Measurements from ENCODE around the gene KCNJ12.

KCNJ12 gene

GRCh38 chr17:21365016-21365415 is 11.1 kb upstream of the KCNJ12 start:
- DNase-seq (ENCODE audit: extremely low read depth in 1 of 2, low read depth in 1 of 2): no peak

- no peak for DNase-seq (ENCODE audit: extremely low read depth in 1 of 2, low read depth in 1 of 2)
Observed at GRCh38 chr17:21368545-21369246, 7.5 kb upstream of the KCNJ12 start.

DNA sequence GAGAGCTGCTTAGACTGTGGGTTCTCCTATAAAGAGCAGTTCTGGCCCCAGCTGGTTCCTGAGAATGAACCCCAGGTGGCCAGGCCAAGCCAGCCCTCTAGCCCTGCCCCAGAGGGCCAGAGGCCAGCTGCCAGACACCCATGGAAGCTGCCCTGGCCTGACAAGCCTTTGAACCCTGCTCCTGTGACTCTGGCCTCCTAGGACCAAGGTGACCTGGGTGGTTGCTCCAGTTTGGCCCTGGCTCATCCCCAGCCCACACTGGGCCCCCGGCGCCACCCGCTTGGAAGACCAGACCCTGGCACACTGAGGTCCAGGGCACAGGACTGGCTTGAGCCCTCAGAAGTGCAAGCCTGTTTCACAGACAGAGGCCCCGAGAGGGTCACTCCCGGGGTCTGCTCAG is 6.8 kb upstream of the KCNJ12 start:
- no peak for DNase-seq (ENCODE audit: extremely low read depth in 1 of 2, low read depth in 1 of 2)

- no peak for DNase-seq (ENCODE audit: extremely low read depth in 1 of 2, low read depth in 1 of 2)
Observed at GRCh38 chr17:21370430-21370829, 5.7 kb upstream of the KCNJ12 start.

DNA sequence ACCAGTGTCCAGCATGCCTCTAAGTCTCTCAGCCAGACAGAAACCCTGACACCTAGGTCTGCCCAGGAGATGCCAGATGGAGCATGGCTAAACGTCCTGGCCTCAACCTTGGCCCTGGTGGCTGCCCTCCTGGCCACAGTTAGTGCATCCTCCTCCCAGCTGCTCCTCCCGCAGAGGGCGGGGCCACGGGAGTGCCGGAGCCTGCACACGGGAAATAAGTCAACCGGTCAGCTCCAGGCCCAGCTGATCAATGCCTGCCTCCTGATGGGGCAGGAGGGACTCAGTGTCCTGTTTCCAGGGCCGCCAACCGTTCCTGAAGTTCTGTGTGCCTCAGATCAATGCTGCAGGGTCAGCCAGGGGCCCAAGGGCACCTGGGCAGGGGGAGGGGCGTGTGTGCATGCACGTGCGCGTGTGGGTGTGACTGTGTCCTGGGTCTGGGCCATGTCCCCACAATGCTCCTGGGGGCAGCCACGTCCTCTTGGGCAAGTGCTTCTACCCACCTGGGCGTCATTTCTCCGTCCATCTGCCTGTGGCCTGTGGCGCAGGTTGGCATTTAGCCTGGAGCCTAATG is 4.6 kb upstream of the KCNJ12 start:
- DNase-seq (ENCODE audit: extremely low read depth in 1 of 2, low read depth in 1 of 2): no peak

- DNase-seq (ENCODE audit: extremely low read depth in 1 of 2, low read depth in 1 of 2): no peak
Observed at GRCh38 chr17:21372256-21372954, 3.8 kb upstream of the KCNJ12 start.

DNA sequence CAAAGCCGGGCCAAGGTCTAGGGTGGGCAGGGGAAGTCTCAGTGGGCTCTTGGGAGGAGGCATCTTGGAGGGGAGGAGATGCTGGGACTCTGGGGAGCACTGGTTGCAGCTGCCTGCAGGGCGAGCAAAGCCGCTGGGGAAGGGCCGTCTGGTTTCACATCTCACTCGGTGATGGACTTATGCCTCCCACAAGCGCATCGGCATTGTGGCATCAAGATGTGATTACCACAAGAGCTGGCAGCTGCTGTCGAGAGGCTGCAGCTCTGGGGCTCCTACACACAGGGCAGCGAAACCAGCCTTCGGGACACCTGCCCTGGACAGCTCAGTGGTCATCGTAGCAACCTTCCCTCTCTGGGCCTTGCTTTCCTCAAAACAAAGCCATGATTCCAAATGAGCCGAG is 3.1 kb upstream of the KCNJ12 start:
- no peak for DNase-seq (ENCODE audit: extremely low read depth in 1 of 2, low read depth in 1 of 2)

DNA sequence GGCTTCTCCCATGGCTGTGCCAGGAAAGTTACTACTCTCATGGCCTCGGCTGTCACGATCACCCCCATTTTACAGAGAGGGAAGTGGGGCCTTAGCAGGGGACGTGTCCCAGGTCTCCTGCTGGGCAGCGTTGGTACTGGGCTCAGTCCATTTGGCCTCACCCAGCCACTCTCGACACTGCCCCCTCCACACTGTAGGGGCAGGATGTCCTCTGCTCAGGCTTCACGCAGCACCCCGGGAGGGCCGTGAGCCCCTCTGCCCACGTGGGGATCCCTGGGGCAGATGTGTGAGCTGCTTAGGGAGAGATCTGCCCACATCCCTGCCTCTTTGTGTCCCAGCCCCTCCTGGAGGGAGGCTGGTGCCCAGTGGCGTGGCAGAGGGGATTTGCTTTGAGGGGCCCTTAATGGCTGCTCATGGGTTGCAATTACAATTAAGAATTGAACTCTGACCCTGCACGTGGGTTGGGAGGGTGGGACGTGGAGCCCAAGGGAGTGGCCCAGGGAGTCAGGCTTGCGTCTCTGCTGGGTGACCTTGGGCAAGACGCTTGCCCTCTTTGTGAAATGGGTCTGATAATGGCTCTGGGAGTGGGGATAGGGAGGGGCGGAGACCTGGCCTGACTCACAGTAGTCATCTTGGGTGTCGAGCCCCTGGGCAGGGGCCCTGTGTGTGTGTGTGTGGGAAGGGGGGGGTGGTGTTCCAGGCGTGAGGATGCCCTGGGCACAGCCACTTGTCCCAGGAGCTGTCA is 2.3 kb upstream of the KCNJ12 start:
- no peak for DNase-seq (ENCODE audit: extremely low read depth in 1 of 2, low read depth in 1 of 2)

- no peak for DNase-seq (ENCODE audit: extremely low read depth in 1 of 2, low read depth in 1 of 2)
Observed at GRCh38 chr17:21374441-21375161, 1.6 kb upstream of the KCNJ12 start.

GRCh38 chr17:21375162-21375560 is 996 bp upstream of the KCNJ12 start:
- DNase-seq (ENCODE audit: extremely low read depth in 1 of 2, low read depth in 1 of 2): no peak

GRCh38 chr17:21375757-21376080 is 438 bp upstream of the KCNJ12 start:
- no peak for DNase-seq (ENCODE audit: extremely low read depth in 1 of 2, low read depth in 1 of 2)

DNA sequence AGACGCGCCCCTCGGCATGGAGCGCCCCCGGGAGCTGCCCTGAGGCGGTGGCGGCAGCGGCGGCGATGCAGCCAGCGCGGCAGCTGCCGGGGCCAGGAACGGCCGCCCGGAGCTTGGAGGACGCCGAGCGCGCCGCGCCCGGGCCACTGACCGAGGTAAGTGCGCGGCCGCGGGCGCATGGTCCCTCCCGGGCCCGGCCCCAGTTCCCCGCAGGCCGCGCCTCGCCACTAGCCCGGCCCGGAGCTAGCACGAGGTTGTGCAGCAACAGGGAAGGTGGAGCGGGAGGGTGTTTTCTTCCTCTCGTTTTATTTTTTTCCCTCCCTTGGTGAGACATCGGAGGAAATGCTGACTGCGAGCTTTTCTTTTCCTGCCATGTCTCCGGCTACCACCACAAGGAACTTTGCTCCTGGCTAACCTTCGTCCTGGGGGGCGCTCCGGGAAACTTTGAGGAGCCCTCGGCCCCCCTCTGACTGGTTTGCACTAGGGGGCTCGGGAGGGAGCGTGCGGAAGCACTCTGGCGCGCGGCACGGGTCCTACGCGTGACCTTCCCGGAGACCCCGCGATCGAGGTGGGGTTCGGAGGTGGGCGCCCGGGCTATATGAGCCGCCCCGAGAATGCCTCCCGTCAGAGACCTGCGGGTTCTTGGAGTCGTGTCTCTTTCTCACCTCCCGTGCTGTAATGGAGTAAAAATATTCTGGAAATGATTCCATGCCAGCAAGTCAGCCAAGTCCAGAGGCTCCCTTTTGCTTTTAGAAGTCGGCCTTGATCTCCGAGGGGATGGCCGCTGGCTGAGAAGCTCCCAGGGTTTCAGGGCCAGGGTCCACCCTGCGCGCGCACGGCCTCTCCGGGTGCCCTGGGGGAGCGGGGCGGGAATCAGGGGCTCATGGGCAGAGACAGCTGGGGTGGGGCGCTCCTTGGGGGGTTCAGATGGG is 868 bp downstream of the KCNJ12 start:
- no peak for DNase-seq (ENCODE audit: extremely low read depth in 1 of 2, low read depth in 1 of 2)

DNA sequence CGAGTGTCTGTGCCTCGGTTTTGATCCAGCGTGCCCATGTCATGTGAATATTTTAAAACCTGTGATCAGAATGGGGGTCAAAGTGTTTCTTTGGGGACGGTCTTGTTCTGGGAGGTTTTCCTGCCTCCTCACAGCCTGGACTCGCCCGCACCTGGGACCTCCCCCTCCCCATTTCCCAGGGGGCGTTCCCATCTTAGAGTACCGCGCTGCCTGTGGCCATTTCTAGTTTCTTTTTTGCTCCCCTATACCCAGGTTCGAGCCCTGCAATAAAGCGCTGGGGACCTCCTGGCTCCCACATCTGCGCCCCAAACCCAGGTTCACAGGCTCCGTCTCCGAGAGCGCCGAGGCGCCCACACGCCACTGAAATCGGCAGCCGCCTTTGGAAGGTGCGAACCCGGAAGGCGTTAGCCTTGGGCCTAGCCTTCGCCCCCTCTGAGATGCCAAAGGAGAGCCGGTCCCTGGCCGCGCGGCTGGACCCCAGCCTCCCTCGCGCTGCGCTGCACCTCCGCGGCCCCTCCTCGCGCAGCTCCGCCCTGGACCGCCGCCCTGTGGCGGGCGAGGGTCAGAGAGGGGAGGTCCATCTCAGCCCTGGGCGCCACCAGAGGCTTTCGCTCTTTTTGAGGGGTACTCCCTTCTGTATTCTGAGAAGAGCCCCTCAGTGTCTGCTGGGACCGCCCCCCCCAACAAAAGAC is 1.7 kb downstream of the KCNJ12 start:
- no peak for DNase-seq (ENCODE audit: extremely low read depth in 1 of 2, low read depth in 1 of 2)

DNA sequence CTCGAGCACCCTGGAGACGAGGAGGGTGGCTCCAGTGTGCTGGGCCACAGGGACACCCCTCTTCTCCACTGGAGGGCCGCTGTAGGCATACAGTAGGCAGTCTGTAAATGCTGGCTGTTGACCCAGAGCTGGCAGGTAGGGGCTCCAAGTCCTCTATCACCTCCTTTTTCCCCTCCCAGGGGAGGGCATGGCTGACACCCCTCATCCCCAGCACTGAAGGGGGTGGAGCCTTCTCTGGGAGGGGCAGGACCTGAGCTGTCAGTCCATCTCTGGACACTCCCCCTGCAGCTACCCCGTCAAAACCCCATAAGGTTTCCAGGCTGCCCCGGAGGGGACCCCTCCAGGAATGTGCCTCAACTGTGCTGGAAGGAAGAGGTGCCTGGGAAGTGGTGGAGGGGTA is 2.4 kb downstream of the KCNJ12 start:
- no peak for DNase-seq (ENCODE audit: extremely low read depth in 1 of 2, low read depth in 1 of 2)

DNA sequence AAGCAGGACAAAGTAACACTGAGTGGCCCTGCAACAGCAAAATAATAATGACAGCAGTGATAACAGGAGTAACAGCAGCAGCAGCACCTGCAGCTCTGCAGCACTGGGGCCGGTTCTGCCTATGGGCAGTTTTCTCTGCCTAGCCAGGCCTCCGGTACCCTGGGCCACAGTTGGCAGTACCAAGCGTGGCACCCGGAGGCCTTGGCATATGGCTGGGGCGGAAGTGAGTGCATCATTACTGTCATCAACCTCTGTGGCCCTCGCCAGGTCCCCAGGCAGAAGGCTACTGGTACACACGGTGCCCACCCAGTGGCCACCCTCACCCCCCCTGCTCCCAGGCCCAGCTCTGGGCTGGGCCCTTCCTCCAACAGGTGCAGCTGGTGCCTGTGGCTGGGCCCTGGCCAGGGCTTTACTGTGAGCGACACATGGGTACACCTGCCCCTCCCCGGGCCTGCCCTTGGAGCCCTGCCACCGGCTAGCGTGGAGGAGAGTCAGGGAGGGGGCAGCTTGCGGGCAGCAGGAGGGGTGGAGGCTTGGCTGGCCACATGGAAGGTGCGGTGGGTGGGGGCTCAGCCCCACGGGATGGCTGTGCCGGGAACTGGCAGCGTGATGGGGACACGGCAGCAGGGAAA is 3.0 kb downstream of the KCNJ12 start:
- no peak for DNase-seq (ENCODE audit: extremely low read depth in 1 of 2, low read depth in 1 of 2)

GRCh38 chr17:21380659-21381058 is 4.5 kb downstream of the KCNJ12 start:
- no peak for DNase-seq (ENCODE audit: extremely low read depth in 1 of 2, low read depth in 1 of 2)

DNA sequence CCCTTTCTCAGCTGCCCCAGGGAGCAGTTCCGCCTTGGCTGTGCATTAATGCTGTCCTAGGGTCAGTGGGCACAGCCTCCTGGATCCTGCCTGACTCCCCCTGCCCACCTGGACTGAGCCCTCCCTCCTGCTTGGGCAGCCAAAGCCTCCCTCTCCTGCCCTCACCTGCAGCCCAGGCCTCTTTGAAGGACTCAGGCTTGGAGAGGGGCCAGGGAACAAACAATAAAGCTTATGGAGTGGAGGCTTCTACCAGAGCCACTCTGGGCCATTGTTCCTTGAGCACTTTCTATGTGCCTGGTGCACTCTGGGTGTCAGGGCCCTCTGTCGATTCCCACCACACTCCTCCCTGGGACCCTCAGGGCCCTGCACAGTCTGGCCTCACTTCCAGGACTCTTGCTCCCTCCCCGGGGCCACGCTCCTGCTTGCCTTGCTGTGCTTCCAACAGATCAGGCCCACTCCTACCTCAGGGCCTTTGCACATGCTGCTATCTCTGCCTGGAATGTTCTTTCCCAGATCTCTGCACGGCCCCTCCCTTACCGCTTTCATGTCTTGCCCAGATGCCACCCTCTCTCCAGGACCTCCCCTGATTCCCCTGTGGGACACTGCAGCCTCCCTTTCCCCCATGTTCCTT is 5.0 kb downstream of the KCNJ12 start:
- DNase-seq (ENCODE audit: extremely low read depth in 1 of 2, low read depth in 1 of 2): no peak

Data from stimulated activated CD8-positive, alpha-beta memory T cell treated with anti-CD3 and anti-CD28 coated beads, Interleukin-7, amount 100 ng/mL, for 48 hours (primary cell).